Ammon's horn (tissue), 1 donor: ENCODE results near the gene NDRG4.
A peak's percentile ranks its signal among the peaks of the same experiment; 100 is the strongest.

ENCODE experiments used
- DNase-seq: peaks from one replicate; pipeline ENCODE4 v3.0.0-alpha.2; 2016; ENCODE audit warnings: low spot score

NDRG4 gene

GRCh38 chr16:58510097-58510775 lies 10.3 kb downstream of the NDRG4 start:
- no peak for DNase-seq

- no peak for DNase-seq
These were observed 11.1 kb downstream of the NDRG4 start for GRCh38 chr16:58510776-58511628.

GRCh38 chr16:58511933-58512815 lies 12.2 kb downstream of the NDRG4 start:
- peak; percentile 68 for DNase-seq

GRCh38 chr16:58513874-58514273 lies 13.9 kb downstream of the NDRG4 start:
- no peak for DNase-seq

- DNase-seq, result peak; percentile 91
These were observed 15.4 kb downstream of the NDRG4 start, which contains the start of gene SETD6 for GRCh38 chr16:58515125-58515870. TSS of gene SETD6 (plus strand) at chr16:58515517. CDS start at chr16:58515538, 21 bp downstream.

GRCh38 chr16:58515871-58516767 lies 16.2 kb downstream of the NDRG4 start:
- DNase-seq, result no peak

GRCh38 chr16:58516768-58517107 lies 16.8 kb downstream of the NDRG4 start:
- DNase-seq, result no peak

GRCh38 chr16:58518083-58518979 lies 18.4 kb downstream of the NDRG4 start:
- DNase-seq, result no peak

GRCh38 chr16:58518980-58519368 lies 19.0 kb downstream of the NDRG4 start:
- no peak for DNase-seq

- no peak for DNase-seq
These were observed 19.8 kb downstream of the NDRG4 start for GRCh38 chr16:58519707-58520106.

- DNase-seq, result no peak
These were observed 30.2 kb downstream of the NDRG4 start for GRCh38 chr16:58530179-58530578.

- DNase-seq, result no peak
These were observed 32.5 kb downstream of the NDRG4 start for GRCh38 chr16:58532414-58532813.

GRCh38 chr16:58533751-58534470 lies 34.0 kb downstream of the NDRG4 start:
- no peak for DNase-seq

- DNase-seq, result no peak
These were observed 35.2 kb downstream of the NDRG4 start for GRCh38 chr16:58535100-58535499.

GRCh38 chr16:58536278-58536677 lies 36.3 kb downstream of the NDRG4 start:
- DNase-seq, result no peak

- DNase-seq, result no peak
These were observed 37.4 kb downstream of the NDRG4 start for GRCh38 chr16:58537124-58537906.

- DNase-seq, result no peak
These were observed 41.8 kb downstream of the NDRG4 start for GRCh38 chr16:58541711-58542110.

- no peak for DNase-seq
These were observed 42.3 kb downstream of the NDRG4 start for GRCh38 chr16:58542291-58542690.
